ENCODE data around the gene OR2A25.

The OR2A25 gene

GRCh38 chr7:144057954-144058353 lies 11.7 kb upstream of the OR2A25 start:
- TF ChIP-seq FOXM1 (IDR thresholded peaks at IDR 0.05; ENCODE audit: borderline replicate concordance, low read depth) (no peak), USF1 (IDR thresholded peaks at IDR 0.05) (no peak), EGR1 (IDR thresholded peaks at IDR 0.05) (no peak), YY1 (IDR thresholded peaks at IDR 0.05; ENCODE audit: low read depth) (no peak), TEAD4 (IDR thresholded peaks at IDR 0.05) (no peak), ZBTB7A (IDR thresholded peaks at IDR 0.05; ENCODE audit: low read depth) (no peak)

GRCh38 chr7:144063710-144064109 lies 5.9 kb upstream of the OR2A25 start:
- TF ChIP-seq RAD21 (IDR thresholded peaks at IDR 0.05; ENCODE audit: low read depth) (peak; percentile 16; the same call in 1 of the 2 replicates), NFIC (IDR thresholded peaks at IDR 0.05) (no peak)

- TF ChIP-seq EP300 (IDR thresholded peaks at IDR 0.05; ENCODE audit: borderline replicate concordance): no peak
Observed at GRCh38 chr7:144069953-144070352, 342 bp downstream of the OR2A25 start.

GRCh38 chr7:144074374-144074773 lies 4.8 kb downstream of the OR2A25 start:
- TF ChIP-seq CREB1 (IDR thresholded peaks at IDR 0.05; ENCODE audit: low read depth) (no peak), TEAD4 (IDR thresholded peaks at IDR 0.05) (no peak), FOXM1 (IDR thresholded peaks at IDR 0.05; ENCODE audit: borderline replicate concordance, low read depth) (no peak), EGR1 (IDR thresholded peaks at IDR 0.05) (no peak)

- TF ChIP-seq EP300 (IDR thresholded peaks at IDR 0.05; ENCODE audit: borderline replicate concordance) (no peak), NFIC (IDR thresholded peaks at IDR 0.05) (no peak), TAF1 (IDR thresholded peaks at IDR 0.05; ENCODE audit: low read depth) (no peak), TCF12 (IDR thresholded peaks at IDR 0.05; ENCODE audit: low read depth) (no peak), FOXM1 (IDR thresholded peaks at IDR 0.05; ENCODE audit: borderline replicate concordance, low read depth) (no peak), REST (IDR thresholded peaks at IDR 0.05; ENCODE audit: low read depth) (no peak), USF1 (IDR thresholded peaks at IDR 0.05) (no peak), EGR1 (IDR thresholded peaks at IDR 0.05) (no peak), YY1 (IDR thresholded peaks at IDR 0.05; ENCODE audit: low read depth) (no peak), MAX (IDR thresholded peaks at IDR 0.05) (no peak), ZBTB7A (IDR thresholded peaks at IDR 0.05; ENCODE audit: low read depth) (no peak), CREB1 (IDR thresholded peaks at IDR 0.05; ENCODE audit: low read depth) (no peak), CEBPB (IDR thresholded peaks at IDR 0.05) (no peak), RAD21 (IDR thresholded peaks at IDR 0.05; ENCODE audit: low read depth) (no peak)
Observed at GRCh38 chr7:144085978-144086377, 16.4 kb downstream of the OR2A25 start, which contains the start of gene OR2A12. Gene OR2A12, plus strand, starts transcription at chr7:144086278. Its CDS starts 8,830 bp downstream, at chr7:144095108.

GRCh38 chr7:144086730-144087129 lies 17.1 kb downstream of the OR2A25 start:
- no peak for TF ChIP-seq EP300 (IDR thresholded peaks at IDR 0.05; ENCODE audit: borderline replicate concordance)
- TF ChIP-seq NFIC (IDR thresholded peaks at IDR 0.05): peak; percentile 29; the same call in 1 of the 2 replicates
- TF ChIP-seq YY1 (IDR thresholded peaks at IDR 0.05; ENCODE audit: low read depth): no peak
- no peak for TF ChIP-seq MAX (IDR thresholded peaks at IDR 0.05)
- no peak for TF ChIP-seq CEBPB (IDR thresholded peaks at IDR 0.05)
- TF ChIP-seq FOXM1 (IDR thresholded peaks at IDR 0.05; ENCODE audit: borderline replicate concordance, low read depth): no peak
- TF ChIP-seq USF1 (IDR thresholded peaks at IDR 0.05): no peak

- no peak for TF ChIP-seq NFIC (IDR thresholded peaks at IDR 0.05)
- no peak for TF ChIP-seq CEBPB (IDR thresholded peaks at IDR 0.05)
- TF ChIP-seq EGR1 (IDR thresholded peaks at IDR 0.05): no peak
- TF ChIP-seq TCF12 (IDR thresholded peaks at IDR 0.05; ENCODE audit: low read depth): no peak
- no peak for TF ChIP-seq USF1 (IDR thresholded peaks at IDR 0.05)
- no peak for TF ChIP-seq FOXM1 (IDR thresholded peaks at IDR 0.05; ENCODE audit: borderline replicate concordance, low read depth)
- TF ChIP-seq REST (IDR thresholded peaks at IDR 0.05; ENCODE audit: low read depth): no peak
- TF ChIP-seq RAD21 (IDR thresholded peaks at IDR 0.05; ENCODE audit: low read depth): no peak
- TF ChIP-seq TEAD4 (IDR thresholded peaks at IDR 0.05): no peak
- TF ChIP-seq MAX (IDR thresholded peaks at IDR 0.05): no peak
- no peak for TF ChIP-seq TAF1 (IDR thresholded peaks at IDR 0.05; ENCODE audit: low read depth)
- no peak for TF ChIP-seq YY1 (IDR thresholded peaks at IDR 0.05; ENCODE audit: low read depth)
- no peak for TF ChIP-seq EP300 (IDR thresholded peaks at IDR 0.05; ENCODE audit: borderline replicate concordance)
- no peak for TF ChIP-seq ZBTB7A (IDR thresholded peaks at IDR 0.05; ENCODE audit: low read depth)
- no peak for TF ChIP-seq CREB1 (IDR thresholded peaks at IDR 0.05; ENCODE audit: low read depth)
Observed at GRCh38 chr7:144087230-144087629, 17.6 kb downstream of the OR2A25 start.
